GM23338 (cell line): ENCODE measurements around the gene ERMN. TPM values are rescaled to one million over a fixed set of nuclear protein-coding genes. Genes with fewer than 3 reads are reported as not detected.

Source experiments
- ATAC-seq: fragments of 200-7000 bp; cut with Tn5 transposase; 3 replicates; pipeline ENCODE4 v1.9.1; 2020
- DNase-seq: peaks from one replicate; pipeline ENCODE4 v3.0.0-alpha.2; 2015; ENCODE audit warnings: low spot score
- H2AFZ ChIP-seq: fragments of 200-600 bp; sonication (generic); 2 replicates; pipeline ENCODE4 v1.8.0; 2016; ENCODE audit warnings: antibody characterized with exemption, mild to moderate bottlenecking, moderate library complexity
- H3F3A ChIP-seq: fragments of 200-600 bp; sonication (generic); replicated peaks from 2 replicates; pipeline ENCODE4 v1.8.0; 2017; ENCODE audit warnings: antibody characterized with exemption, mixed run types, low read depth
- H3K27ac ChIP-seq: fragments of 200-600 bp; sonication (generic); 2 replicates; pipeline ENCODE4 v1.6.1; 2016; ENCODE audit warnings: low read depth
- H3K27me3 ChIP-seq: fragments of 200-600 bp; sonication (generic); 2 replicates; pipeline ENCODE4 v1.8.0; 2016; ENCODE audit warnings: mild to moderate bottlenecking, mixed run types, moderate library complexity; ENCODE audit not compliant: insufficient read depth
- H3K36me3 ChIP-seq: fragments of 200-600 bp; sonication (generic); 2 replicates; pipeline ENCODE4 v1.8.0; 2016; ENCODE audit warnings: mild to moderate bottlenecking; ENCODE audit not compliant: insufficient read depth
- H3K4me1 ChIP-seq: fragments of 200-600 bp; sonication (generic); 2 replicates; pipeline ENCODE4 v1.8.0; 2016; ENCODE audit warnings: mild to moderate bottlenecking, moderate library complexity; ENCODE audit not compliant: insufficient read depth
- H3K4me2 ChIP-seq: fragments of 200-600 bp; sonication (generic); 2 replicates; pipeline ENCODE4 v1.7.1; 2017; ENCODE audit warnings: mixed run types
- H3K4me3 ChIP-seq: fragments of 200-600 bp; sonication (generic); 2 replicates; pipeline ENCODE4 v1.6.1; 2016; ENCODE audit warnings: mixed run types
- H3K79me2 ChIP-seq: fragments of 200-600 bp; sonication (generic); replicated peaks from 2 replicates; pipeline ENCODE4 v1.8.0; 2017; ENCODE audit warnings: mild to moderate bottlenecking; ENCODE audit not compliant: insufficient read depth
- H3K9me2 ChIP-seq: fragments of 200-600 bp; sonication (generic); 2 replicates; pipeline ENCODE4 v1.8.0; 2017; ENCODE audit not compliant: insufficient read depth
- H4K20me1 ChIP-seq: fragments of 200-600 bp; sonication (generic); replicated peaks from 2 replicates; pipeline ENCODE4 v1.8.0; 2017; ENCODE audit warnings: mild to moderate bottlenecking; ENCODE audit not compliant: insufficient read depth
- H3K27ac Mint-ChIP-seq: 2 replicates; pipeline ENCODE4 v1.8.0; 2020; ENCODE audit warnings: inconsistent platforms, mild to moderate bottlenecking, moderate library complexity, mixed read lengths
- H3K27me3 Mint-ChIP-seq: 3 replicates; pipeline ENCODE4 v1.8.0; 2022; ENCODE audit warnings: low read depth, mild to moderate bottlenecking, moderate library complexity, mixed read lengths, inconsistent platforms; ENCODE audit not compliant: insufficient read depth, poor library complexity
- H3K36me3 Mint-ChIP-seq: 3 replicates; pipeline ENCODE4 v1.8.0; 2021; ENCODE audit warnings: low read depth, mild to moderate bottlenecking, inconsistent platforms, moderate library complexity, mixed read lengths
- H3K4me1 Mint-ChIP-seq: 3 replicates; pipeline ENCODE4 v1.8.0; 2020; ENCODE audit warnings: mild to moderate bottlenecking, inconsistent platforms, mixed read lengths
- H3K4me3 Mint-ChIP-seq: 3 replicates; pipeline ENCODE4 v1.8.0; 2021; ENCODE audit warnings: moderate library complexity, mild to moderate bottlenecking, inconsistent platforms, mixed read lengths
- H3K9me3 Mint-ChIP-seq: 3 replicates; pipeline ENCODE4 v1.8.0; 2020; ENCODE audit warnings: moderate library complexity, mild to moderate bottlenecking, inconsistent platforms, mixed read lengths
- CREB1 ChIP-seq: fragments of 250-450 bp; sonication (Bioruptor Pico); IDR thresholded peaks from 2 replicates; pipeline ENCODE4 v1.5.0; 2020; ENCODE audit warnings: low read depth, mild to moderate bottlenecking, moderate library complexity
- EZH2 ChIP-seq: fragments of 200-600 bp; sonication (generic); IDR thresholded peaks from one replicate; pipeline ENCODE4 v1.8.0; 2017; ENCODE audit warnings: antibody characterized with exemption, mild to moderate bottlenecking, low read depth; ENCODE audit not compliant: unreplicated experiment
- EZH2phosphoT487 ChIP-seq: fragments of 200-600 bp; sonication (generic); IDR thresholded peaks from one replicate; pipeline ENCODE4 v1.8.1; 2018; ENCODE audit warnings: antibody characterized with exemption; ENCODE audit not compliant: unreplicated experiment
- polyA plus RNA-seq: library from polyadenylated mRNA; unstranded; fragments of >200 nt; fragmentation: Nextera tagmentation; extraction: Ambion mirVana; gene quantifications from 2 replicates; pipeline ENCODE4 v1.2.1, GENCODE V29; 2016
- total RNA-seq: library from RNA; depleted of rRNA; stranded (reverse); fragments of >200 nt; shearing (Covaris generic); gene quantifications from 2 replicates; pipeline ENCODE4 v1.2.3, GENCODE V29; 2014
- TF ChIP-seq, protein P1 (sequence below), 2 experiments: fragments of 200-600 bp in 1 of 2; sonication (generic) in 1 of 2; conservative IDR thresholded peaks; 2 replicates each; pipeline versions ENCODE4 v1.5.1 to v1.6.1; 2016 to 2017; ENCODE audit warnings: antibody characterized with exemption in 2 of 2, low read depth in 2 of 2, mild to moderate bottlenecking in 2 of 2, moderate library complexity in 1 of 2
- TF ChIP-seq, protein P2 (sequence below): IDR thresholded peaks from one replicate; pipeline ENCODE4 v1.6.1; 2018; ENCODE audit warnings: antibody characterized with exemption; ENCODE audit not compliant: unreplicated experiment
- TF ChIP-seq, protein P3 (sequence below): fragments of 250-450 bp; sonication (Bioruptor Pico); IDR thresholded peaks from 2 replicates; pipeline ENCODE4 v1.5.0; 2020; ENCODE audit warnings: mild to moderate bottlenecking, moderate library complexity

ERMN gene
- total and polyA plus RNA-seq, 2 experiments from 2014 or later: 0.35 to 0.44 TPM

- no peaks in the 10 kb centered on the region for H3K9me3 Mint-ChIP-seq
- no peaks in the 10 kb centered on the region for H4K20me1 ChIP-seq
- ATAC-seq: peak; percentile 98
- no peak overlapping the region for H3K4me2 ChIP-seq
- H3K4me3 ChIP-seq: no peak overlapping the region
- H3K36me3 Mint-ChIP-seq: no peaks in the 10 kb centered on the region
- no peaks in the 10 kb centered on the region for H3K79me2 ChIP-seq
- peaks cover 10% of the 10 kb centered on the region for H3K4me1 ChIP-seq
- H3K27ac ChIP-seq: no peak overlapping the region
- peaks cover 18% of the 10 kb centered on the region for H3K4me1 Mint-ChIP-seq
- no peak for TF ChIP-seq EZH2phosphoT487
- TF ChIP-seq, protein P1, sequence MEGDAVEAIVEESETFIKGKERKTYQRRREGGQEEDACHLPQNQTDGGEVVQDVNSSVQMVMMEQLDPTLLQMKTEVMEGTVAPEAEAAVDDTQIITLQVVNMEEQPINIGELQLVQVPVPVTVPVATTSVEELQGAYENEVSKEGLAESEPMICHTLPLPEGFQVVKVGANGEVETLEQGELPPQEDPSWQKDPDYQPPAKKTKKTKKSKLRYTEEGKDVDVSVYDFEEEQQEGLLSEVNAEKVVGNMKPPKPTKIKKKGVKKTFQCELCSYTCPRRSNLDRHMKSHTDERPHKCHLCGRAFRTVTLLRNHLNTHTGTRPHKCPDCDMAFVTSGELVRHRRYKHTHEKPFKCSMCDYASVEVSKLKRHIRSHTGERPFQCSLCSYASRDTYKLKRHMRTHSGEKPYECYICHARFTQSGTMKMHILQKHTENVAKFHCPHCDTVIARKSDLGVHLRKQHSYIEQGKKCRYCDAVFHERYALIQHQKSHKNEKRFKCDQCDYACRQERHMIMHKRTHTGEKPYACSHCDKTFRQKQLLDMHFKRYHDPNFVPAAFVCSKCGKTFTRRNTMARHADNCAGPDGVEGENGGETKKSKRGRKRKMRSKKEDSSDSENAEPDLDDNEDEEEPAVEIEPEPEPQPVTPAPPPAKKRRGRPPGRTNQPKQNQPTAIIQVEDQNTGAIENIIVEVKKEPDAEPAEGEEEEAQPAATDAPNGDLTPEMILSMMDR (conservative IDR thresholded peaks at IDR 0.05; ENCODE audit: low read depth in 2 of 2): peak; percentile 92 to 99
- H3K9me2 ChIP-seq: no peaks in the 10 kb centered on the region
- DNase-seq: peak; percentile 91
- H3K36me3 ChIP-seq: no peaks in the 10 kb centered on the region
- H3K27me3 ChIP-seq: no peaks in the 10 kb centered on the region
- no peaks in the 10 kb centered on the region for H3K27me3 Mint-ChIP-seq
- H2AFZ ChIP-seq: no peak overlapping the region
- H3K4me3 Mint-ChIP-seq: no peak overlapping the region
- H3F3A ChIP-seq: no peaks in the 10 kb centered on the region
- no peak overlapping the region for H3K27ac Mint-ChIP-seq
Observed at GRCh38 chr2:157327621-157328500, 2.2 kb upstream of the ERMN start.

DNA sequence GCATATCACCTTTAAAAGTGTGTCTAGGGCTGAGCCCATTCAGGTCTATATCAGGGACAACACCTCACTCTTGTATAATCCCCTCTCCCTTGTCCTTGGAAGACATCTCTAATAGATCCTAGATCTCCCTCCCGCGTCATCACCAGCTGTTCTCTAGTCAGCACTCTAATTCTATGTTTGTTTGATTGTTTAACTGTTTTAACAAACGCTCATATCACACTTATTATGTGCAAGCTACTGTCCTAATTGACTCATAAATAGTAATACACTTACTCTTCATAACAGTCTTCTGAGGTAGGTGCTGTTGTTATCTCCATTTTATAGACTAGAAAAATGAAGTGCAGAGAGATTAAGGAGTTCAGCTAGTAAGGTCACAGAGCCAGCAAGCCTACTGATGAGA lies 1.6 kb upstream of the ERMN start:
- no peak overlapping the region for H3K27ac Mint-ChIP-seq
- ATAC-seq (no peak), DNase-seq (no peak)
- no peak overlapping the region for H3K4me2 ChIP-seq
- H3K4me3 ChIP-seq: no peak overlapping the region
- H3K36me3 ChIP-seq: no peaks in the 10 kb centered on the region
- H3K36me3 Mint-ChIP-seq: no peaks in the 10 kb centered on the region
- no peaks in the 10 kb centered on the region for H3K9me2 ChIP-seq
- no peaks in the 10 kb centered on the region for H3K27me3 Mint-ChIP-seq
- no peak overlapping the region for H3K4me3 Mint-ChIP-seq
- no peaks in the 10 kb centered on the region for H3F3A ChIP-seq
- no peaks in the 10 kb centered on the region for H4K20me1 ChIP-seq
- H3K27me3 ChIP-seq: no peaks in the 10 kb centered on the region
- H3K79me2 ChIP-seq: no peaks in the 10 kb centered on the region
- peaks cover 10% of the 10 kb centered on the region for H3K4me1 ChIP-seq
- H3K4me1 Mint-ChIP-seq: peaks cover 20% of the 10 kb centered on the region
- H3K27ac ChIP-seq: no peak overlapping the region
- no peaks in the 10 kb centered on the region for H3K9me3 Mint-ChIP-seq
- H2AFZ ChIP-seq: no peak overlapping the region
- TF ChIP-seq, protein P2, sequence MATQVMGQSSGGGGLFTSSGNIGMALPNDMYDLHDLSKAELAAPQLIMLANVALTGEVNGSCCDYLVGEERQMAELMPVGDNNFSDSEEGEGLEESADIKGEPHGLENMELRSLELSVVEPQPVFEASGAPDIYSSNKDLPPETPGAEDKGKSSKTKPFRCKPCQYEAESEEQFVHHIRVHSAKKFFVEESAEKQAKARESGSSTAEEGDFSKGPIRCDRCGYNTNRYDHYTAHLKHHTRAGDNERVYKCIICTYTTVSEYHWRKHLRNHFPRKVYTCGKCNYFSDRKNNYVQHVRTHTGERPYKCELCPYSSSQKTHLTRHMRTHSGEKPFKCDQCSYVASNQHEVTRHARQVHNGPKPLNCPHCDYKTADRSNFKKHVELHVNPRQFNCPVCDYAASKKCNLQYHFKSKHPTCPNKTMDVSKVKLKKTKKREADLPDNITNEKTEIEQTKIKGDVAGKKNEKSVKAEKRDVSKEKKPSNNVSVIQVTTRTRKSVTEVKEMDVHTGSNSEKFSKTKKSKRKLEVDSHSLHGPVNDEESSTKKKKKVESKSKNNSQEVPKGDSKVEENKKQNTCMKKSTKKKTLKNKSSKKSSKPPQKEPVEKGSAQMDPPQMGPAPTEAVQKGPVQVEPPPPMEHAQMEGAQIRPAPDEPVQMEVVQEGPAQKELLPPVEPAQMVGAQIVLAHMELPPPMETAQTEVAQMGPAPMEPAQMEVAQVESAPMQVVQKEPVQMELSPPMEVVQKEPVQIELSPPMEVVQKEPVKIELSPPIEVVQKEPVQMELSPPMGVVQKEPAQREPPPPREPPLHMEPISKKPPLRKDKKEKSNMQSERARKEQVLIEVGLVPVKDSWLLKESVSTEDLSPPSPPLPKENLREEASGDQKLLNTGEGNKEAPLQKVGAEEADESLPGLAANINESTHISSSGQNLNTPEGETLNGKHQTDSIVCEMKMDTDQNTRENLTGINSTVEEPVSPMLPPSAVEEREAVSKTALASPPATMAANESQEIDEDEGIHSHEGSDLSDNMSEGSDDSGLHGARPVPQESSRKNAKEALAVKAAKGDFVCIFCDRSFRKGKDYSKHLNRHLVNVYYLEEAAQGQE: no peak
- TF ChIP-seq, protein P3, sequence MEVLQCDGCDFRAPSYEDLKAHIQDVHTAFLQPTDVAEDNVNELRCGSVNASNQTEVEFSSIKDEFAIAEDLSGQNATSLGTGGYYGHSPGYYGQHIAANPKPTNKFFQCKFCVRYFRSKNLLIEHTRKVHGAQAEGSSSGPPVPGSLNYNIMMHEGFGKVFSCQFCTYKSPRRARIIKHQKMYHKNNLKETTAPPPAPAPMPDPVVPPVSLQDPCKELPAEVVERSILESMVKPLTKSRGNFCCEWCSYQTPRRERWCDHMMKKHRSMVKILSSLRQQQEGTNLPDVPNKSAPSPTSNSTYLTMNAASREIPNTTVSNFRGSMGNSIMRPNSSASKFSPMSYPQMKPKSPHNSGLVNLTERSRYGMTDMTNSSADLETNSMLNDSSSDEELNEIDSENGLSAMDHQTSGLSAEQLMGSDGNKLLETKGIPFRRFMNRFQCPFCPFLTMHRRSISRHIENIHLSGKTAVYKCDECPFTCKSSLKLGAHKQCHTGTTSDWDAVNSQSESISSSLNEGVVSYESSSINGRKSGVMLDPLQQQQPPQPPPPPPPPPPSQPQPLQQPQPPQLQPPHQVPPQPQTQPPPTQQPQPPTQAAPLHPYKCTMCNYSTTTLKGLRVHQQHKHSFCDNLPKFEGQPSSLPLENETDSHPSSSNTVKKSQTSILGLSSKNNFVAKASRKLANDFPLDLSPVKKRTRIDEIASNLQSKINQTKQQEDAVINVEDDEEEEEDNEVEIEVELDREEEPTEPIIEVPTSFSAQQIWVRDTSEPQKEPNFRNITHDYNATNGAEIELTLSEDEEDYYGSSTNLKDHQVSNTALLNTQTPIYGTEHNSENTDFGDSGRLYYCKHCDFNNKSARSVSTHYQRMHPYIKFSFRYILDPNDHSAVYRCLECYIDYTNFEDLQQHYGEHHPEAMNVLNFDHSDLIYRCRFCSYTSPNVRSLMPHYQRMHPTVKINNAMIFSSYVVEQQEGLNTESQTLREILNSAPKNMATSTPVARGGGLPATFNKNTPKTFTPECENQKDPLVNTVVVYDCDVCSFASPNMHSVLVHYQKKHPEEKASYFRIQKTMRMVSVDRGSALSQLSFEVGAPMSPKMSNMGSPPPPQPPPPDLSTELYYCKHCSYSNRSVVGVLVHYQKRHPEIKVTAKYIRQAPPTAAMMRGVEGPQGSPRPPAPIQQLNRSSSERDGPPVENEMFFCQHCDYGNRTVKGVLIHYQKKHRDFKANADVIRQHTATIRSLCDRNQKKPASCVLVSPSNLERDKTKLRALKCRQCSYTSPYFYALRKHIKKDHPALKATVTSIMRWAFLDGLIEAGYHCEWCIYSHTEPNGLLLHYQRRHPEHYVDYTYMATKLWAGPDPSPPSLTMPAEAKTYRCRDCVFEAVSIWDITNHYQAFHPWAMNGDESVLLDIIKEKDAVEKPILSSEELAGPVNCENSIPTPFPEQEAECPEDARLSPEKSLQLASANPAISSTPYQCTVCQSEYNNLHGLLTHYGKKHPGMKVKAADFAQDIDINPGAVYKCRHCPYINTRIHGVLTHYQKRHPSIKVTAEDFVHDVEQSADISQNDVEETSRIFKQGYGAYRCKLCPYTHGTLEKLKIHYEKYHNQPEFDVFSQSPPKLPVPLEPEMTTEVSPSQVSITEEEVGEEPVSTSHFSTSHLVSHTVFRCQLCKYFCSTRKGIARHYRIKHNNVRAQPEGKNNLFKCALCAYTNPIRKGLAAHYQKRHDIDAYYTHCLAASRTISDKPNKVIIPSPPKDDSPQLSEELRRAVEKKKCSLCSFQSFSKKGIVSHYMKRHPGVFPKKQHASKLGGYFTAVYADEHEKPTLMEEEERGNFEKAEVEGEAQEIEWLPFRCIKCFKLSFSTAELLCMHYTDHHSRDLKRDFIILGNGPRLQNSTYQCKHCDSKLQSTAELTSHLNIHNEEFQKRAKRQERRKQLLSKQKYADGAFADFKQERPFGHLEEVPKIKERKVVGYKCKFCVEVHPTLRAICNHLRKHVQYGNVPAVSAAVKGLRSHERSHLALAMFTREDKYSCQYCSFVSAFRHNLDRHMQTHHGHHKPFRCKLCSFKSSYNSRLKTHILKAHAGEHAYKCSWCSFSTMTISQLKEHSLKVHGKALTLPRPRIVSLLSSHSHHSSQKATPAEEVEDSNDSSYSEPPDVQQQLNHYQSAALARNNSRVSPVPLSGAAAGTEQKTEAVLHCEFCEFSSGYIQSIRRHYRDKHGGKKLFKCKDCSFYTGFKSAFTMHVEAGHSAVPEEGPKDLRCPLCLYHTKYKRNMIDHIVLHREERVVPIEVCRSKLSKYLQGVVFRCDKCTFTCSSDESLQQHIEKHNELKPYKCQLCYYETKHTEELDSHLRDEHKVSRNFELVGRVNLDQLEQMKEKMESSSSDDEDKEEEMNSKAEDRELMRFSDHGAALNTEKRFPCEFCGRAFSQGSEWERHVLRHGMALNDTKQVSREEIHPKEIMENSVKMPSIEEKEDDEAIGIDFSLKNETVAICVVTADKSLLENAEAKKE (CRISPR knock-in tag): no peak
- no peak for TF ChIP-seq CREB1 (CRISPR knock-in tag)
- no peak for TF ChIP-seq EZH2
